Liver (tissue), 9 donors: ENCODE measurements around the gene ASXL2. TPM values are rescaled to one million over a fixed set of nuclear protein-coding genes. Genes with fewer than 3 reads are reported as not detected.

Experiments used
- DNase-seq: peaks from one replicate; pipeline ENCODE4 v3.0.0-alpha.2; 2017; ENCODE audit warnings: low spot score
- H3K27ac ChIP-seq, 2 donors: one replicate each; pipeline ENCODE4 v1.7.0; 2013; ENCODE audit warnings: inconsistent platforms in 2 of 2, low read length in 2 of 2, control low read depth in 1 of 2, low read depth in 1 of 2, mild to moderate bottlenecking in 1 of 2
- H3K27me3 ChIP-seq, 4 donors: one replicate each; pipeline versions ENCODE4 v1.6.1 to v1.7.0; 2013; ENCODE audit warnings: low read length in 3 of 4, inconsistent platforms in 1 of 4, mild to moderate bottlenecking in 1 of 4, moderate library complexity in 1 of 4; ENCODE audit not compliant: control insufficient read depth in 4 of 4, insufficient read depth in 4 of 4
- H3K36me3 ChIP-seq, 4 donors: one replicate each; pipeline versions ENCODE4 v1.6.1 to v1.7.0; 2013; ENCODE audit warnings: low read length in 3 of 4, mild to moderate bottlenecking in 3 of 4, low read depth in 1 of 4, moderate library complexity in 1 of 4; ENCODE audit not compliant: control insufficient read depth in 4 of 4, insufficient read depth in 3 of 4
- H3K4me1 ChIP-seq, 4 donors: one replicate each; pipeline versions ENCODE4 v1.6.1 to v1.7.0; 2013; ENCODE audit warnings: low read length in 3 of 4, mild to moderate bottlenecking in 3 of 4, moderate library complexity in 1 of 4; ENCODE audit not compliant: control insufficient read depth in 4 of 4, insufficient read depth in 4 of 4
- H3K4me3 ChIP-seq, 3 donors: one replicate each; pipeline versions ENCODE4 v1.6.1 to v1.7.0; 2013; ENCODE audit warnings: low read length in 3 of 3, control low read depth in 1 of 3, low read depth in 1 of 3, mild to moderate bottlenecking in 1 of 3
- H3K9ac ChIP-seq, 2 donors: one replicate each; pipeline ENCODE4 v1.7.0; 2013; ENCODE audit warnings: low read length in 2 of 2, mild to moderate bottlenecking in 2 of 2, moderate library complexity in 2 of 2, control low read depth in 1 of 2, low read depth in 1 of 2
- H3K9me3 ChIP-seq, 4 donors: one replicate each; pipeline versions ENCODE4 v1.6.1 to v1.7.0; 2013; ENCODE audit warnings: low read length in 3 of 4; ENCODE audit not compliant: control insufficient read depth in 4 of 4
- ATF3 ChIP-seq: IDR thresholded peaks from 2 replicates; pipeline ENCODE4 v1.6.1; 2016; ENCODE audit warnings: antibody characterized with exemption
- EGR1 ChIP-seq, 2 donors: IDR thresholded peaks; 2 replicates each; pipeline ENCODE4 v1.6.1; 2016 to 2018; ENCODE audit warnings: antibody characterized with exemption in 2 of 2, low read depth in 2 of 2
- GABPA ChIP-seq, 2 donors: IDR thresholded peaks in 1 of 2; conservative IDR thresholded peaks in 1 of 2; 2 replicates each; pipeline ENCODE4 v1.6.1; 2016; ENCODE audit warnings: antibody characterized with exemption in 2 of 2, mild to moderate bottlenecking in 1 of 2, moderate library complexity in 1 of 2
- HNF4A ChIP-seq, 2 donors: conservative IDR thresholded peaks; 2 replicates each; pipeline ENCODE4 v1.6.1; 2016; ENCODE audit warnings: antibody characterized with exemption in 2 of 2, mild to moderate bottlenecking in 2 of 2
- MAX ChIP-seq: IDR thresholded peaks from 2 replicates; pipeline ENCODE4 v1.6.1; 2016; ENCODE audit warnings: antibody characterized with exemption
- NR2F2 ChIP-seq: IDR thresholded peaks from 2 replicates; pipeline ENCODE4 v1.6.1; 2016; ENCODE audit warnings: antibody characterized with exemption
- RAD21 ChIP-seq, 2 donors: IDR thresholded peaks; 2 replicates each; pipeline ENCODE4 v1.6.1; 2016; ENCODE audit warnings: antibody characterized with exemption in 2 of 2, mild to moderate bottlenecking in 2 of 2
- RXRA ChIP-seq, 2 donors: IDR thresholded peaks; 2 replicates each; pipeline ENCODE4 v1.6.1; 2017 to 2018; ENCODE audit warnings: antibody characterized with exemption in 2 of 2, mild to moderate bottlenecking in 1 of 2
- TAF1 ChIP-seq: conservative IDR thresholded peaks from 2 replicates; pipeline ENCODE4 v1.6.1; 2016; ENCODE audit warnings: antibody characterized with exemption, mild to moderate bottlenecking
- ZBTB33 ChIP-seq: IDR thresholded peaks from 2 replicates; pipeline ENCODE4 v1.6.1; 2016; ENCODE audit warnings: antibody characterized with exemption
- WGBS: extraction: QIAGEN DNeasy Blood & Tissue Kit; methylation state at CpG from one replicate; pipeline ENCODE4 v1.1.7; 2013; 5-methylcytosine and 5-hydroxymethylcytosine counted together
- polyA plus RNA-seq, 2 donors: library from polyadenylated mRNA; stranded (reverse) in 1 of 2; unstranded in 1 of 2; fragments of 200-250 nt in 1 of 2; fragments of >200 nt in 1 of 2; fragmentation: Nextera tagmentation in 1 of 2; extraction: Ambion mirVana in 1 of 2; gene quantifications; one replicate each; pipeline versions ENCODE4 v1.2.1 to v1.2.3, GENCODE V29; 2013 to 2015
- total RNA-seq, 2 donors: library from RNA; depleted of rRNA; stranded (reverse); fragments of >200 nt; gene quantifications; one replicate each; pipeline ENCODE4 v1.2.3, GENCODE V29; 2014
- TF ChIP-seq, protein P1 (sequence below): IDR thresholded peaks from 2 replicates; pipeline ENCODE4 v1.6.1; 2016; ENCODE audit warnings: antibody characterized with exemption, mild to moderate bottlenecking
- TF ChIP-seq, protein P2 (sequence below): fragments of 150-350 bp; IDR thresholded peaks from 2 replicates; pipeline ENCODE4 v1.5.1; 2017; ENCODE audit warnings: improper control_type of control experiment, low read depth, low read length; ENCODE audit not compliant: missing input control
- donor health status: healthy.
- donor health status: healthy.
- donor health status: healthy.
- donor health status: healthy.
- donor health status: healthy.

Gene ASXL2
- total and polyA plus RNA-seq, 4 donors, result 2.4 to 7.3 (median 4.4) TPM

DNA sequence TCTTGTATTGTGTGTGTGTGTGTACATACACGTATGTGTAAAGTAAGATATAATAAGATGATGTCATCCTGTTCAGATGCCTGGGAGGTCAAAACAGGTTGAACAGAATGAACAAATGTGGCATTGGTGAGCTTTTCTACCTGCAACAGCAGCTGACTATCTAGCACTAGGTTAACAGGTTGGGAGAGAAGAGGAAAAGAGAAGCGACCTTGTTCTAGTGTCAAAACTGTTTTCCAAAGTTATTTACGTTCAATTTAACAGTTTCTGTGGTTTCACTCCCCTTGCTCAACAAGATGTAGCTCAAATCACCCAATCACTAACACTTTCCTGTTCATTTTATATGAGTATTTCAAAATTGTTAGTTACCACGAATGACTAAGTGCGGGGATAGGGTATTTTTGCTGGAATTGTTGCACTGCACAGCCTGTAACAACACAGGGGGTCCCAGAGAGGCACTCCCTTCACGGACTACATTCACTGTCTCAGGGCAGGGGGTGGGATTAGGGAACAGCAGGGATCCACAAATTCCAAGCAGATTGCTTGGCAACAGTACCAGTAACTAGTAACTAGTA is 137.4 kb downstream of the ASXL2 start (continued):
- TF ChIP-seq, protein P1, sequence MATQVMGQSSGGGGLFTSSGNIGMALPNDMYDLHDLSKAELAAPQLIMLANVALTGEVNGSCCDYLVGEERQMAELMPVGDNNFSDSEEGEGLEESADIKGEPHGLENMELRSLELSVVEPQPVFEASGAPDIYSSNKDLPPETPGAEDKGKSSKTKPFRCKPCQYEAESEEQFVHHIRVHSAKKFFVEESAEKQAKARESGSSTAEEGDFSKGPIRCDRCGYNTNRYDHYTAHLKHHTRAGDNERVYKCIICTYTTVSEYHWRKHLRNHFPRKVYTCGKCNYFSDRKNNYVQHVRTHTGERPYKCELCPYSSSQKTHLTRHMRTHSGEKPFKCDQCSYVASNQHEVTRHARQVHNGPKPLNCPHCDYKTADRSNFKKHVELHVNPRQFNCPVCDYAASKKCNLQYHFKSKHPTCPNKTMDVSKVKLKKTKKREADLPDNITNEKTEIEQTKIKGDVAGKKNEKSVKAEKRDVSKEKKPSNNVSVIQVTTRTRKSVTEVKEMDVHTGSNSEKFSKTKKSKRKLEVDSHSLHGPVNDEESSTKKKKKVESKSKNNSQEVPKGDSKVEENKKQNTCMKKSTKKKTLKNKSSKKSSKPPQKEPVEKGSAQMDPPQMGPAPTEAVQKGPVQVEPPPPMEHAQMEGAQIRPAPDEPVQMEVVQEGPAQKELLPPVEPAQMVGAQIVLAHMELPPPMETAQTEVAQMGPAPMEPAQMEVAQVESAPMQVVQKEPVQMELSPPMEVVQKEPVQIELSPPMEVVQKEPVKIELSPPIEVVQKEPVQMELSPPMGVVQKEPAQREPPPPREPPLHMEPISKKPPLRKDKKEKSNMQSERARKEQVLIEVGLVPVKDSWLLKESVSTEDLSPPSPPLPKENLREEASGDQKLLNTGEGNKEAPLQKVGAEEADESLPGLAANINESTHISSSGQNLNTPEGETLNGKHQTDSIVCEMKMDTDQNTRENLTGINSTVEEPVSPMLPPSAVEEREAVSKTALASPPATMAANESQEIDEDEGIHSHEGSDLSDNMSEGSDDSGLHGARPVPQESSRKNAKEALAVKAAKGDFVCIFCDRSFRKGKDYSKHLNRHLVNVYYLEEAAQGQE, result no peak
- TF ChIP-seq MAX (no peak), NR2F2 (no peak), EGR1 (IDR thresholded peaks at IDR 0.05; ENCODE audit: low read depth in 2 of 2) (no peak), GABPA (IDR thresholded peaks at IDR 0.05 in 1 of 2, conservative IDR thresholded peaks at IDR 0.05 in 1 of 2) (no peak), RAD21 (IDR thresholded peaks at IDR 0.05) (no peak)

GRCh38 chr2:25738383-25739343 is 139.6 kb downstream of the ASXL2 start:
- Histone ChIP-seq H3K4me1 (peaks cover 0 to 10% (median 0%) of the 10 kb centered on the region in 4 donors), H3K27ac (no peak overlapping the region), H3K9ac (no peak overlapping the region), H3K36me3 (peaks cover 4 to 10% (median 6%) of the 10 kb centered on the region in 4 donors), H3K27me3 (no peaks in the 10 kb centered on the region), H3K9me3 (no peaks in the 10 kb centered on the region), H3K4me3 (no peak overlapping the region)
- TF ChIP-seq NR2F2 (no peak), TAF1 (no peak), ATF3 (no peak), HNF4A (conservative IDR thresholded peaks at IDR 0.05) (no peak), RAD21 (IDR thresholded peaks at IDR 0.05) (no peak), ZBTB33 (no peak), MAX (no peak), EGR1 (IDR thresholded peaks at IDR 0.05; ENCODE audit: low read depth in 2 of 2) (no peak), RXRA (IDR thresholded peaks at IDR 0.05) (no peak)
- TF ChIP-seq, protein P2, sequence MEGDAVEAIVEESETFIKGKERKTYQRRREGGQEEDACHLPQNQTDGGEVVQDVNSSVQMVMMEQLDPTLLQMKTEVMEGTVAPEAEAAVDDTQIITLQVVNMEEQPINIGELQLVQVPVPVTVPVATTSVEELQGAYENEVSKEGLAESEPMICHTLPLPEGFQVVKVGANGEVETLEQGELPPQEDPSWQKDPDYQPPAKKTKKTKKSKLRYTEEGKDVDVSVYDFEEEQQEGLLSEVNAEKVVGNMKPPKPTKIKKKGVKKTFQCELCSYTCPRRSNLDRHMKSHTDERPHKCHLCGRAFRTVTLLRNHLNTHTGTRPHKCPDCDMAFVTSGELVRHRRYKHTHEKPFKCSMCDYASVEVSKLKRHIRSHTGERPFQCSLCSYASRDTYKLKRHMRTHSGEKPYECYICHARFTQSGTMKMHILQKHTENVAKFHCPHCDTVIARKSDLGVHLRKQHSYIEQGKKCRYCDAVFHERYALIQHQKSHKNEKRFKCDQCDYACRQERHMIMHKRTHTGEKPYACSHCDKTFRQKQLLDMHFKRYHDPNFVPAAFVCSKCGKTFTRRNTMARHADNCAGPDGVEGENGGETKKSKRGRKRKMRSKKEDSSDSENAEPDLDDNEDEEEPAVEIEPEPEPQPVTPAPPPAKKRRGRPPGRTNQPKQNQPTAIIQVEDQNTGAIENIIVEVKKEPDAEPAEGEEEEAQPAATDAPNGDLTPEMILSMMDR, result no peak
- no peak for DNase-seq
- 94% methylated on average over 3 of the region's 3 CpGs for WGBS
